Smooth muscle cell (in vitro differentiated cells): ENCODE results near the gene EIPR1. TPM values are rescaled to one million over a fixed set of nuclear protein-coding genes. Genes with fewer than 3 reads are reported as not detected.

Experiments
- DNase-seq: peaks from one replicate; lab custom pipeline; 2025; ENCODE audit not compliant: unreplicated experiment; lab: John Stamatoyannopoulos, UW
- H2AFZ ChIP-seq: fragments of 200-600 bp; sonication (generic); 2 replicates; pipeline ENCODE4 v1.6.0; 2016; ENCODE audit warnings: antibody characterized with exemption, low read depth, mild to moderate bottlenecking
- H3F3A ChIP-seq: fragments of 200-600 bp; sonication (generic); 2 replicates; pipeline ENCODE4 v1.6.0; 2017; ENCODE audit warnings: antibody characterized with exemption, low read depth
- H3K27ac ChIP-seq: fragments of 200-600 bp; sonication (generic); 2 replicates; pipeline ENCODE4 v1.5.1; 2016; ENCODE audit warnings: low read depth, mild to moderate bottlenecking
- H3K27me3 ChIP-seq: fragments of 200-600 bp; sonication (generic); 2 replicates; pipeline ENCODE4 v1.6.1; 2016; ENCODE audit warnings: low read depth, mild to moderate bottlenecking
- H3K36me3 ChIP-seq: fragments of 200-600 bp; sonication (generic); 2 replicates; pipeline ENCODE4 v1.5.1; 2016; ENCODE audit warnings: low read depth
- H3K4me1 ChIP-seq: fragments of 200-600 bp; sonication (generic); 2 replicates; pipeline ENCODE4 v1.5.1; 2016; ENCODE audit warnings: low read depth
- H3K4me2 ChIP-seq: fragments of 200-600 bp; sonication (generic); 2 replicates; pipeline ENCODE4 v1.6.0; 2016; ENCODE audit warnings: mild to moderate bottlenecking
- H3K4me3 ChIP-seq: fragments of 200-600 bp; sonication (generic); 2 replicates; pipeline ENCODE4 v1.5.1; 2016; ENCODE audit warnings: mild to moderate bottlenecking
- H3K79me2 ChIP-seq: fragments of 200-600 bp; sonication (generic); 2 replicates; pipeline ENCODE4 v1.6.0; 2016; ENCODE audit warnings: low read depth, mild to moderate bottlenecking
- H3K9ac ChIP-seq: fragments of 200-600 bp; sonication (generic); 2 replicates; pipeline ENCODE4 v1.6.0; 2016; ENCODE audit warnings: low read depth
- H3K9me3 ChIP-seq: fragments of 200-600 bp; sonication (generic); replicated peaks from 2 replicates; pipeline ENCODE4 v1.5.1; 2016; ENCODE audit warnings: low read depth
- H4K20me1 ChIP-seq: fragments of 200-600 bp; sonication (generic); 2 replicates; pipeline ENCODE4 v1.6.0; 2016; ENCODE audit warnings: low read depth
- WGBS: methylation state at CpG from one replicate; pipeline ENCODE4 v1.1.7; 2016; ENCODE audit warnings: low lambda C conversion rate; 5-methylcytosine and 5-hydroxymethylcytosine counted together
- polyA plus RNA-seq: library from polyadenylated mRNA; unstranded; fragments of >200 nt; fragmentation: Nextera tagmentation; extraction: Ambion mirVana; gene quantifications from 2 replicates; pipeline ENCODE4 v1.2.1, GENCODE V29; 2016
- total RNA-seq: library from RNA; depleted of rRNA; stranded (reverse); fragments of >200 nt; gene quantifications from 2 replicates; pipeline ENCODE4 v1.2.3, GENCODE V29; 2014
- TF ChIP-seq, protein P1 (sequence below): fragments of 200-600 bp; sonication (generic); IDR thresholded peaks from 2 replicates; pipeline ENCODE4 v1.5.1; 2017; ENCODE audit warnings: borderline replicate concordance, mild to moderate bottlenecking, antibody characterized with exemption; ENCODE audit not compliant: insufficient read depth, poor library complexity, severe bottlenecking

EIPR1 gene
- total and polyA plus RNA-seq, 2 experiments from 2014 or later: 18.5 to 23.1 TPM

DNA sequence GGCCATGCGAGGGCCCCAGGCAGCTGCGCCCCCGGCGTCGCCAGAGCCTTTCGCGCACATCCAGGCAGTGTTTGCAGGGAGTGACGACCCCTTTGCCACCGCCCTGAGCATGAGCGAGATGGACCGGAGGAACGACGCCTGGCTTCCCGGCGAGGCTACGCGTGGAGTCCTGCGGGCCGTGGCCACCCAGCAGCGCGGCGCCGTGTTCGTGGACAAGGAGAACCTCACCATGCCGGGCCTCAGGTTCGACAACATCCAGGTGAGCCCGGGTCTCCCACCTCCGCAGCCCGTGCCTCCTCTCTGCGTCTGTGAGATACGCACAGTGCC, 10.8 kb upstream of the EIPR1 start:
- H3K27ac ChIP-seq: no peak overlapping the region
- no peak overlapping the region for H3K9ac ChIP-seq
- no peak for DNase-seq
- peaks cover 4% of the 10 kb centered on the region for H4K20me1 ChIP-seq
- no peaks in the 10 kb centered on the region for H3K9me3 ChIP-seq
- H2AFZ ChIP-seq: no peak overlapping the region
- H3F3A ChIP-seq: no peaks in the 10 kb centered on the region
- 98% methylated on average over 31 of the region's 31 CpGs for WGBS
- TF ChIP-seq, protein P1, sequence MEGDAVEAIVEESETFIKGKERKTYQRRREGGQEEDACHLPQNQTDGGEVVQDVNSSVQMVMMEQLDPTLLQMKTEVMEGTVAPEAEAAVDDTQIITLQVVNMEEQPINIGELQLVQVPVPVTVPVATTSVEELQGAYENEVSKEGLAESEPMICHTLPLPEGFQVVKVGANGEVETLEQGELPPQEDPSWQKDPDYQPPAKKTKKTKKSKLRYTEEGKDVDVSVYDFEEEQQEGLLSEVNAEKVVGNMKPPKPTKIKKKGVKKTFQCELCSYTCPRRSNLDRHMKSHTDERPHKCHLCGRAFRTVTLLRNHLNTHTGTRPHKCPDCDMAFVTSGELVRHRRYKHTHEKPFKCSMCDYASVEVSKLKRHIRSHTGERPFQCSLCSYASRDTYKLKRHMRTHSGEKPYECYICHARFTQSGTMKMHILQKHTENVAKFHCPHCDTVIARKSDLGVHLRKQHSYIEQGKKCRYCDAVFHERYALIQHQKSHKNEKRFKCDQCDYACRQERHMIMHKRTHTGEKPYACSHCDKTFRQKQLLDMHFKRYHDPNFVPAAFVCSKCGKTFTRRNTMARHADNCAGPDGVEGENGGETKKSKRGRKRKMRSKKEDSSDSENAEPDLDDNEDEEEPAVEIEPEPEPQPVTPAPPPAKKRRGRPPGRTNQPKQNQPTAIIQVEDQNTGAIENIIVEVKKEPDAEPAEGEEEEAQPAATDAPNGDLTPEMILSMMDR: no peak
- no peaks in the 10 kb centered on the region for H3K4me1 ChIP-seq
- H3K36me3 ChIP-seq: peaks cover 17% of the 10 kb centered on the region
- no peak overlapping the region for H3K4me3 ChIP-seq
- H3K4me2 ChIP-seq: no peak overlapping the region
- no peaks in the 10 kb centered on the region for H3K27me3 ChIP-seq
- H3K79me2 ChIP-seq: peaks cover 21% of the 10 kb centered on the region

DNA sequence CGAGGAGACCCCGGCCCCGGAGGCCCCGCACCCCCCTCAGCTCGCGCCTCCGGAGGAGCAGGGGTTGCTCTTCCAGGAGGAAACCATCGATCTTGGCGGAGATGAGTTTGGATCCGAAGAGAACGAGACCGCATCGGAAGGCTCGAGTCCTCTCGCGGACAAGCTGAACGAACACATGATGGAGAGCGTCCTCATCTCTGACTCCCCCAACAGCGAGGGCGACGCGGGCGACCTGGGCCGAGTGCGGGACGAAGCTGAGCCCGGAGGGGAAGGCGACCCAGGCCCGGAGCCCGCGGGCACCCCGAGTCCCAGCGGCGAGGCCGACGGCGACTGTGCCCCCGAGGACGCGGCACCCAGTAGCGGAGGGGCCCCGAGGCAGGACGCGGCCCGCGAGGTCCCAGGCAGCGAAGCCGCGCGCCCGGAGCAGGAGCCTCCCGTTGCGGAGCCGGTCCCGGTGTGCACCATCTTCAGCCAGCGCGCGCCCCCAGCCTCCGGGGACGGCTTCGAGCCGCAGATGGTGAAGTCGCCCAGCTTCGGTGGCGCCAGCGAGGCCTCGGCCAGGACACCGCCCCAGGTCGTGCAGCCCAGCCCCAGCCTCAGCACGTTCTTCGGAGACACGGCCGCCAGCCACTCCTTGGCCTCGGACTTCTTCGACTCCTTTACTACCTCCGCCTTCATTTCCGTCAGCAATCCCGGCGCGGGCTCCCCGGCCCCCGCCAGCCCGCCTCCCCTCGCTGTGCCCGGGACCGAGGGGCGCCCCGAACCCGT, 10.2 kb upstream of the EIPR1 start:
- Histone ChIP-seq H3K79me2 (peaks cover 24% of the 10 kb centered on the region), H3K36me3 (peaks cover 17% of the 10 kb centered on the region)
- 98% methylated on average over 43 of the region's 89 CpGs for WGBS

DNA sequence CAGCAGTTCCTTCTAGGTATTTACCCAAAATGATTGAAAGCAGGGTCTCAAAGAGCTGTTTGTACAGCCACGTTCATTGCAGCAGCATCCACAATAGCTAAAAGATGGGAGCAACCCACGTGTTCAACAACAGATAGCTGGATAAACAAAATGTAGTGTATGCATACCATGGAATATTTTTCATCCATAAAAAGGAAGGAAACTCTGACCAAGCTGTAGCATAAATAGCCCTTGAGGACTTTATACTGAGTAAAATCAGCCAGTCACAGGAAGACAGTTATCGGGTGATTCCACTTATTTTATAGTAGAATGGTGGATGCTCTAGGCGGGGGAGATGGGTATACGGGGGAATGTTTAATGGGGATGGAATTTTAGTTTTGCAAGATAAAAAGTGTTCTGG, 9.4 kb upstream of the EIPR1 start:
- H3K27ac ChIP-seq: no peak overlapping the region
- 95% methylated on average over 5 of the region's 5 CpGs for WGBS
- TF ChIP-seq, protein P1: no peak
- H3K4me2 ChIP-seq: no peak overlapping the region
- no peak overlapping the region for H3K4me3 ChIP-seq
- H3K27me3 ChIP-seq: no peaks in the 10 kb centered on the region
- H3K4me1 ChIP-seq: no peaks in the 10 kb centered on the region
- H3K79me2 ChIP-seq: peaks cover 31% of the 10 kb centered on the region
- no peaks in the 10 kb centered on the region for H3F3A ChIP-seq
- peaks cover 4% of the 10 kb centered on the region for H4K20me1 ChIP-seq
- no peak for DNase-seq
- H3K36me3 ChIP-seq: peaks cover 17% of the 10 kb centered on the region
- no peak overlapping the region for H3K9ac ChIP-seq
- no peak overlapping the region for H2AFZ ChIP-seq
- H3K9me3 ChIP-seq: no peaks in the 10 kb centered on the region

More for the DNA sequence above, 10.2 kb upstream of the EIPR1 start:
- Histone ChIP-seq H3K27ac (no peak overlapping the region), H3K27me3 (no peaks in the 10 kb centered on the region), H4K20me1 (peaks cover 4% of the 10 kb centered on the region), H3K9ac (no peak overlapping the region), H3K4me2 (no peak overlapping the region), H3F3A (no peaks in the 10 kb centered on the region), H2AFZ (no peak overlapping the region), H3K4me3 (no peak overlapping the region), H3K4me1 (no peaks in the 10 kb centered on the region), H3K9me3 (no peaks in the 10 kb centered on the region)
- TF ChIP-seq, protein P1: no peak
- DNase-seq: no peak

- Histone ChIP-seq H3K4me3 (no peak overlapping the region), H2AFZ (no peak overlapping the region), H3K4me2 (no peak overlapping the region), H3F3A (no peaks in the 10 kb centered on the region), H3K27me3 (no peaks in the 10 kb centered on the region), H3K36me3 (peaks cover 17% of the 10 kb centered on the region), H3K27ac (no peak overlapping the region), H3K9ac (no peak overlapping the region), H3K9me3 (no peaks in the 10 kb centered on the region), H3K79me2 (peaks cover 34% of the 10 kb centered on the region), H4K20me1 (peaks cover 4% of the 10 kb centered on the region), H3K4me1 (no peaks in the 10 kb centered on the region)
- TF ChIP-seq, protein P1: no peak
- DNase-seq: no peak
- WGBS: 94% methylated on average over 10 of the region's 10 CpGs
These were observed 8.9 kb upstream of the EIPR1 start for GRCh38 chr2:3386448-3386958.
